ENCODE results near the gene TAS2R42.
A peak's percentile ranks its signal among the peaks of the same experiment; 100 is the strongest.

The TAS2R42 gene, protein sequence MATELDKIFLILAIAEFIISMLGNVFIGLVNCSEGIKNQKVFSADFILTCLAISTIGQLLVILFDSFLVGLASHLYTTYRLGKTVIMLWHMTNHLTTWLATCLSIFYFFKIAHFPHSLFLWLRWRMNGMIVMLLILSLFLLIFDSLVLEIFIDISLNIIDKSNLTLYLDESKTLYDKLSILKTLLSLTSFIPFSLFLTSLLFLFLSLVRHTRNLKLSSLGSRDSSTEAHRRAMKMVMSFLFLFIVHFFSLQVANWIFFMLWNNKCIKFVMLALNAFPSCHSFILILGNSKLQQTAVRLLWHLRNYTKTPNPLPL
- long read RNA-seq, result 0 reads

DNA sequence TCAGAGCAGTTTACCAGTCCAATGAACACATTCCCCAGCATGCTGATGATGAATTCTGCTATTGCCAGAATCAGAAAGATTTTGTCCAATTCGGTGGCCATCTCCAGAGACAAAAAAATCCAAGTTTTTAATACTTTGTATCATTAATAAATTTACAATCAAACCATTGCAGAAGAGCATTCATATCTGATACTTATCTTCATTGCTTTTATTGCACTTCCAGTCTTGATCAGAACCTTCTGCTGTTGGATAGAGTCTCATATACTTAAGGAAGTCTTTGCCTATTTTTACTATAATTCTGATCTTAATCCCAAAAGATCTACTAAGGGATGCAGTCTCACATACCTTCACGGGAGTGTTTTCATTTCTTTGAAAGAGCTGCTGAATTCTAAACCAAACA is at the start of gene TAS2R42:
TAS2R42 (minus strand) TSS at position 101 of the 400 bp plus-strand sequence; CDS start at position 101, 0 bp downstream.
- Histone ChIP-seq H3K27me3 (ENCODE audit: insufficient read depth, poor library complexity, severe bottlenecking) (no peaks in the 10 kb centered on the region), H3K4me3 (replicated peaks; ENCODE audit: insufficient read depth, low read length) (no peak within 1 kb of the TSS), H3K27ac (replicated peaks) (no peak within 1 kb of the TSS)
- no peak for DNase-seq (ENCODE audit: low read depth in 1 of 2, low spot score in 1 of 2)
- TF ChIP-seq GABPA (IDR thresholded peaks at IDR 0.05; ENCODE audit: low read depth) (no peak), SPI1 (IDR thresholded peaks at IDR 0.05; ENCODE audit: borderline replicate concordance, low read depth) (no peak), POLR2AphosphoS5 (IDR thresholded peaks at IDR 0.05; ENCODE audit: low read depth) (no peak)
- TF ChIP-seq, protein P1, sequence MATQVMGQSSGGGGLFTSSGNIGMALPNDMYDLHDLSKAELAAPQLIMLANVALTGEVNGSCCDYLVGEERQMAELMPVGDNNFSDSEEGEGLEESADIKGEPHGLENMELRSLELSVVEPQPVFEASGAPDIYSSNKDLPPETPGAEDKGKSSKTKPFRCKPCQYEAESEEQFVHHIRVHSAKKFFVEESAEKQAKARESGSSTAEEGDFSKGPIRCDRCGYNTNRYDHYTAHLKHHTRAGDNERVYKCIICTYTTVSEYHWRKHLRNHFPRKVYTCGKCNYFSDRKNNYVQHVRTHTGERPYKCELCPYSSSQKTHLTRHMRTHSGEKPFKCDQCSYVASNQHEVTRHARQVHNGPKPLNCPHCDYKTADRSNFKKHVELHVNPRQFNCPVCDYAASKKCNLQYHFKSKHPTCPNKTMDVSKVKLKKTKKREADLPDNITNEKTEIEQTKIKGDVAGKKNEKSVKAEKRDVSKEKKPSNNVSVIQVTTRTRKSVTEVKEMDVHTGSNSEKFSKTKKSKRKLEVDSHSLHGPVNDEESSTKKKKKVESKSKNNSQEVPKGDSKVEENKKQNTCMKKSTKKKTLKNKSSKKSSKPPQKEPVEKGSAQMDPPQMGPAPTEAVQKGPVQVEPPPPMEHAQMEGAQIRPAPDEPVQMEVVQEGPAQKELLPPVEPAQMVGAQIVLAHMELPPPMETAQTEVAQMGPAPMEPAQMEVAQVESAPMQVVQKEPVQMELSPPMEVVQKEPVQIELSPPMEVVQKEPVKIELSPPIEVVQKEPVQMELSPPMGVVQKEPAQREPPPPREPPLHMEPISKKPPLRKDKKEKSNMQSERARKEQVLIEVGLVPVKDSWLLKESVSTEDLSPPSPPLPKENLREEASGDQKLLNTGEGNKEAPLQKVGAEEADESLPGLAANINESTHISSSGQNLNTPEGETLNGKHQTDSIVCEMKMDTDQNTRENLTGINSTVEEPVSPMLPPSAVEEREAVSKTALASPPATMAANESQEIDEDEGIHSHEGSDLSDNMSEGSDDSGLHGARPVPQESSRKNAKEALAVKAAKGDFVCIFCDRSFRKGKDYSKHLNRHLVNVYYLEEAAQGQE (IDR thresholded peaks at IDR 0.05; ENCODE audit: insufficient replicate concordance, low read depth), result no peak
- TF ChIP-seq, protein P2, sequence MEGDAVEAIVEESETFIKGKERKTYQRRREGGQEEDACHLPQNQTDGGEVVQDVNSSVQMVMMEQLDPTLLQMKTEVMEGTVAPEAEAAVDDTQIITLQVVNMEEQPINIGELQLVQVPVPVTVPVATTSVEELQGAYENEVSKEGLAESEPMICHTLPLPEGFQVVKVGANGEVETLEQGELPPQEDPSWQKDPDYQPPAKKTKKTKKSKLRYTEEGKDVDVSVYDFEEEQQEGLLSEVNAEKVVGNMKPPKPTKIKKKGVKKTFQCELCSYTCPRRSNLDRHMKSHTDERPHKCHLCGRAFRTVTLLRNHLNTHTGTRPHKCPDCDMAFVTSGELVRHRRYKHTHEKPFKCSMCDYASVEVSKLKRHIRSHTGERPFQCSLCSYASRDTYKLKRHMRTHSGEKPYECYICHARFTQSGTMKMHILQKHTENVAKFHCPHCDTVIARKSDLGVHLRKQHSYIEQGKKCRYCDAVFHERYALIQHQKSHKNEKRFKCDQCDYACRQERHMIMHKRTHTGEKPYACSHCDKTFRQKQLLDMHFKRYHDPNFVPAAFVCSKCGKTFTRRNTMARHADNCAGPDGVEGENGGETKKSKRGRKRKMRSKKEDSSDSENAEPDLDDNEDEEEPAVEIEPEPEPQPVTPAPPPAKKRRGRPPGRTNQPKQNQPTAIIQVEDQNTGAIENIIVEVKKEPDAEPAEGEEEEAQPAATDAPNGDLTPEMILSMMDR (IDR thresholded peaks at IDR 0.05; ENCODE audit: insufficient read depth, low read length), result no peak

DNA sequence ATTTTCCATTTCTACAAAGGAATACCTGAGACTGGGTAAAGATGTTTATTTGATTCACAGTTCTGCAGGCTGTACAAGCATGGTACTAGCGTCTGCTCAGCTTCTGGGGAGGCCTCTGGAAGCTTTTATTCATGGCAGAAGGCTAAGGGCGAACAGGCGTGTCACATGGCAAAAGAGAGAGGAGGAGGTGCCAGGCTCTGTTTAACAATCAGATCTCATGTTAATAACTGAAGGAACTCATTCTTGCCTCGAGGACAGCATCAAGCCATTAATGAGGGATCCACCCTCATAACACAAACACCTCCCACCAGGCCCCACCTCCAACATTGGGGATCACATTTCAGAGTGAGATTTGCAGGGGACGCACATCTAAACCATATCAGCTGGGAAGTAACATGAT is 46.8 kb upstream of the TAS2R42 start:
- no peak overlapping the region for H3K27ac ChIP-seq (replicated peaks)
- no peak for DNase-seq (ENCODE audit: low read depth in 1 of 2, low spot score in 1 of 2)
- peaks cover 4% of the 10 kb centered on the region for H3K27me3 ChIP-seq (ENCODE audit: insufficient read depth, poor library complexity, severe bottlenecking)
- H3K4me3 ChIP-seq (replicated peaks; ENCODE audit: insufficient read depth, low read length), result no peak overlapping the region
- TF ChIP-seq, protein P2 (IDR thresholded peaks at IDR 0.05; ENCODE audit: insufficient read depth, low read length), result no peak
- TF ChIP-seq POLR2AphosphoS5 (IDR thresholded peaks at IDR 0.05; ENCODE audit: low read depth) (no peak), GABPA (IDR thresholded peaks at IDR 0.05; ENCODE audit: low read depth) (no peak), SPI1 (IDR thresholded peaks at IDR 0.05; ENCODE audit: borderline replicate concordance, low read depth) (no peak)
- TF ChIP-seq, protein P1 (IDR thresholded peaks at IDR 0.05; ENCODE audit: insufficient replicate concordance, low read depth), result no peak

DNA sequence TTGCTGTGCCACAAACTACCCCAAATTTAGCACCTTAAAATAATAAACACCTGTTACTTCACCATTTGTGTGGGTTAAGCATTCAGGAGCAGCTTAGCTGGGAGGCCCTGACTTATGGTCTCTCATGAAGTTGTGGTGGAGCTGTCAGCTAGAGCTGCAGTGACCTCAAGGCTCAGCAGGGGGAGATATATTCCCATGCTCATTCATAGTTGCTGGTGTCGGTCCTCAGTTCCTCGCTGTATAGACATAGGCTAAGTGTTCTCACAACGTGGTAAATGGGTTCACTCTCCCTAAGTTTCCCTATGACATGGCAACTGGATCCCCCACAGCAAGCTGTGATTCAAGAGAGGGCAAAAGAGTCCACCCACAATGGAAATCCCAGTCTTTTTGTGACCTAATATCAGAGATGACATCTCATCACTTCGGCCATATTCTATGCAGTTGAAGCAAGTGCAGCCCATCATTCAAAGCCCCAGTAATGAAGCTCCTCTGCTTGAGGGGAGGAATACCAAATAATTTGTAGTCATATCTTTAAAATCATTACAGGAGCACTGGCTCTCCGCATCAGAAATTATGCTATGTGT is 41.7 kb upstream of the TAS2R42 start:
- Histone ChIP-seq H3K27ac (replicated peaks) (no peak overlapping the region), H3K4me3 (replicated peaks; ENCODE audit: insufficient read depth, low read length) (no peak overlapping the region), H3K27me3 (ENCODE audit: insufficient read depth, poor library complexity, severe bottlenecking) (peaks cover 4% of the 10 kb centered on the region)
- peak; percentile 18 to 46 for DNase-seq (ENCODE audit: low read depth in 1 of 2, low spot score in 1 of 2)
- TF ChIP-seq POLR2AphosphoS5 (IDR thresholded peaks at IDR 0.05; ENCODE audit: low read depth) (no peak), SPI1 (IDR thresholded peaks at IDR 0.05; ENCODE audit: borderline replicate concordance, low read depth) (no peak), GABPA (IDR thresholded peaks at IDR 0.05; ENCODE audit: low read depth) (no peak)
- TF ChIP-seq, protein P2 (IDR thresholded peaks at IDR 0.05; ENCODE audit: insufficient read depth, low read length), result peak; percentile 92
- TF ChIP-seq, protein P1 (IDR thresholded peaks at IDR 0.05; ENCODE audit: insufficient replicate concordance, low read depth), result no peak
